Astrocyte of the cerebellum (primary cell): Measurements from ENCODE around the gene CNDP1.

ENCODE experiments used
- DNase-seq: peaks from one replicate; pipeline ENCODE4 v3.0.0-alpha.2; 2011; ENCODE audit warnings: low read depth
- H3K4me3 ChIP-seq: 2 replicates; pipeline ENCODE4 v1.5.1; 2011; ENCODE audit warnings: mild to moderate bottlenecking, low read depth, low read length, moderate library complexity
- CTCF ChIP-seq: IDR thresholded peaks from 2 replicates; pipeline ENCODE4 v1.5.1; 2012; ENCODE audit warnings: low read length, low read depth, moderate library complexity, mild to moderate bottlenecking; ENCODE audit errors: missing control alignments
- in situ Hi-C: cut with HindIII; loops from 2 replicates; pipeline ENCODE4 v1.10.0; 2017; ENCODE audit warnings: low sequenced_read_pairs

The CNDP1 gene

GRCh38 chr18:74493689-74494088 lies 40.6 kb upstream of the CNDP1 start:
- DNase-seq = peak; percentile 51
- TF ChIP-seq CTCF = peak; percentile 68
- no peak overlapping the region for H3K4me3 ChIP-seq
- in situ Hi-C loops = no loop called here

GRCh38 chr18:74494514-74494913 lies 39.8 kb upstream of the CNDP1 start:
- no peak overlapping the region for H3K4me3 ChIP-seq
- DNase-seq = no peak
- in situ Hi-C loops = no loop called here
- TF ChIP-seq CTCF = no peak

GRCh38 chr18:74495581-74496507 lies 38.5 kb upstream of the CNDP1 start, which contains the start of gene CNDP2:
CNDP2 (plus strand) TSS chr18:74496363; CDS start chr18:74499974, 3,611 bp downstream.
- peak; percentile 97 for DNase-seq
- peak within 1 kb of the TSS; percentile 93 for H3K4me3 ChIP-seq
- in situ Hi-C loops = no loop called here
- no peak for TF ChIP-seq CTCF

- in situ Hi-C loops = no loop called here
- no peak for DNase-seq
- peak overlapping the region; percentile 93 for H3K4me3 ChIP-seq
- no peak for TF ChIP-seq CTCF
Observed at GRCh38 chr18:74496508-74497323, 37.6 kb upstream of the CNDP1 start.

- TF ChIP-seq CTCF = no peak
- in situ Hi-C loops = no loop called here
- peak overlapping the region; percentile 93 for H3K4me3 ChIP-seq
- no peak for DNase-seq
Observed at GRCh38 chr18:74497324-74497676, 37.0 kb upstream of the CNDP1 start.

GRCh38 chr18:74497778-74498177 lies 36.5 kb upstream of the CNDP1 start:
- DNase-seq = no peak
- in situ Hi-C loops = no loop called here
- H3K4me3 ChIP-seq = no peak overlapping the region
- TF ChIP-seq CTCF = no peak
